Testis (tissue), 3 donors: ENCODE results near the gene CGNL1. TPM values are rescaled to one million over a fixed set of nuclear protein-coding genes. Genes with fewer than 3 reads are reported as not detected.

ENCODE experiments used
- DNase-seq: peaks from one replicate; pipeline ENCODE4 v3.0.0-alpha.2; 2019
- H3K27ac ChIP-seq, 2 donors: fragments of 200-600 bp; sonication (generic); one replicate each; pipeline ENCODE4 v1.5.1; 2019
- H3K27me3 ChIP-seq: fragments of 200-600 bp; sonication (generic); one replicate; pipeline ENCODE4 v1.5.1; 2019
- H3K36me3 ChIP-seq: fragments of 200-600 bp; sonication (generic); one replicate; pipeline ENCODE4 v1.5.1; 2017; ENCODE audit warnings: low read depth; ENCODE audit errors: missing control alignments
- H3K4me1 ChIP-seq: fragments of 200-600 bp; sonication (generic); one replicate; pipeline ENCODE4 v1.5.1; 2019
- H3K4me3 ChIP-seq, 2 donors: fragments of 200-600 bp; sonication (generic); one replicate each; pipeline ENCODE4 v1.5.1; 2017 to 2019
- H3K9me3 ChIP-seq: fragments of 200-600 bp; sonication (generic); one replicate; pipeline ENCODE4 v1.5.1; 2017
- POLR2A ChIP-seq: fragments of 450-650 bp; IDR thresholded peaks from one replicate; pipeline ENCODE4 v1.6.1; 2017; ENCODE audit warnings: antibody characterized with exemption, mild to moderate bottlenecking, moderate library complexity
- WGBS, 2 donors: methylation state at CpG; one replicate each; pipeline ENCODE4 v1.1.5; 2018; 5-methylcytosine and 5-hydroxymethylcytosine counted together
- intact Hi-C: fragments of 100-400 bp; cut with DNase I; formaldehyde crosslinking; loops from one replicate; pipeline ENCODE4 v1.15.1; 2023; ENCODE audit warnings: low total_unique reads
- polyA plus RNA-seq: library from polyadenylated mRNA; stranded (reverse); fragments of 350-450 nt; fragmentation: Illumina TruSeq; extraction: RNeasy Lipid Tissue Mini Kit (QIAGEN cat#74804); gene quantifications from one replicate; pipeline ENCODE4 v1.2.3, GENCODE V29; 2014; ENCODE audit warnings: low read depth, low replicate concordance; ENCODE audit not compliant: insufficient read depth
- total RNA-seq, 2 donors: library from RNA; depleted of rRNA; stranded (reverse); fragments of >200 nt; gene quantifications; one replicate each; pipeline ENCODE4 v1.2.3, GENCODE V29; 2016
- TF ChIP-seq, protein P1 (sequence below), 3 experiments: fragments of 450-650 bp in 2 of 3; fragments of 200-600 bp in 1 of 3; sonication (generic) in 1 of 3; IDR thresholded peaks; one replicate each; pipeline ENCODE4 v1.5.1; 2016 to 2019; ENCODE audit warnings: antibody characterized with exemption in 3 of 3, mild to moderate bottlenecking in 2 of 3, moderate library complexity in 1 of 3

CGNL1 gene
- total and polyA plus RNA-seq, 3 donors from 2014 or later = 21.0 to 40.2 (median 29.2) TPM

DNA sequence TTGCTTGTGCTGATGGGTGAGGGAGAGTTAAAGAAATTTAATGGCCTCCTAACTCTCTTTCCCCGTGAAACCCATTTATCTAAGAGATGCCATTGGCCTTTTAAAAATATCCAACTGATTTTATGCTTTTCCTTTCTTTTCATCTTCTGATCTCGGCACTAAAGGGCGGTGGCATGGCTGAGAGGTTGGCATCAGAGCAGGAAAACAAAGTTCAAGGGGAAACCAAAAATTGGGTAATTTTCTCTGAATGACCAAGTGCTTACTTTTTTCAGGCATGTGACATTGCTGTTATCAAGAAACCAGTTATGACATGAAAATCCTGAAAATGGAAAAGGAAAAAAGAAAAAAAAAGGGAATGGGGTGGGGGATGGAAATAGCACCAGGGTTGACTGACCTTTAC, 3.2 kb downstream of the CGNL1 start:
- intact Hi-C loops = no loop called here
- Histone ChIP-seq H3K9me3 (no peaks in the 10 kb centered on the region), H3K4me1 (peaks cover 32% of the 10 kb centered on the region), H3K27ac (no peak overlapping the region), H3K36me3 (no peaks in the 10 kb centered on the region), H3K4me3 (no peak overlapping the region), H3K27me3 (no peaks in the 10 kb centered on the region)
- TF ChIP-seq, protein P1, sequence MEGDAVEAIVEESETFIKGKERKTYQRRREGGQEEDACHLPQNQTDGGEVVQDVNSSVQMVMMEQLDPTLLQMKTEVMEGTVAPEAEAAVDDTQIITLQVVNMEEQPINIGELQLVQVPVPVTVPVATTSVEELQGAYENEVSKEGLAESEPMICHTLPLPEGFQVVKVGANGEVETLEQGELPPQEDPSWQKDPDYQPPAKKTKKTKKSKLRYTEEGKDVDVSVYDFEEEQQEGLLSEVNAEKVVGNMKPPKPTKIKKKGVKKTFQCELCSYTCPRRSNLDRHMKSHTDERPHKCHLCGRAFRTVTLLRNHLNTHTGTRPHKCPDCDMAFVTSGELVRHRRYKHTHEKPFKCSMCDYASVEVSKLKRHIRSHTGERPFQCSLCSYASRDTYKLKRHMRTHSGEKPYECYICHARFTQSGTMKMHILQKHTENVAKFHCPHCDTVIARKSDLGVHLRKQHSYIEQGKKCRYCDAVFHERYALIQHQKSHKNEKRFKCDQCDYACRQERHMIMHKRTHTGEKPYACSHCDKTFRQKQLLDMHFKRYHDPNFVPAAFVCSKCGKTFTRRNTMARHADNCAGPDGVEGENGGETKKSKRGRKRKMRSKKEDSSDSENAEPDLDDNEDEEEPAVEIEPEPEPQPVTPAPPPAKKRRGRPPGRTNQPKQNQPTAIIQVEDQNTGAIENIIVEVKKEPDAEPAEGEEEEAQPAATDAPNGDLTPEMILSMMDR (IDR thresholded peaks at IDR 0.05) = no peak
- TF ChIP-seq POLR2A = no peak
- no peak for DNase-seq
- WGBS, 2 donors = 59 to 73% methylated on average over 3 of the region's 3 CpGs

DNA sequence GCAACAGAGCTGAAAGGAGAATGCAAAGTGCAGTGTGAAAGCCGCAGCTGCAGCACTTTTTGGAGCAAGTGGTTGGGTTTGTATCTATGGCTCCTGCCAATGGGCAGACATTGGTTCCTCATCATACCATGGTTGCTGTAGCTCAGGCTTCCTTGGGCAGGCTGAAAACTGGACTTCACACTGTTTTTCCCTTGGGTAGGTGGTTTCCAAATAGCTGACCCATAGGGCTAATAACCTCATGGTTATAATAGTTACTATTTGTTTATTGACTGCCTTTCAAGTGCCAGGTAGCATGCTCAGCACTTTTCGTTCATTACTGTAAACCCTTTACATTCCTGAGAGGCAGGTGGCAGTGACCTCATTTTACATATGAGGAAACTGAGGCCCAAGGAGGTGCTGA, 4.5 kb downstream of the CGNL1 start:
- TF ChIP-seq, protein P1 (IDR thresholded peaks at IDR 0.05) = no peak
- TF ChIP-seq POLR2A = no peak
- H3K9me3 ChIP-seq = no peaks in the 10 kb centered on the region
- intact Hi-C loops = no loop called here
- 83 to 89% methylated on average over 2 of the region's 2 CpGs for WGBS, 2 donors
- no peak overlapping the region for H3K27ac ChIP-seq
- no peak for DNase-seq
- H3K36me3 ChIP-seq = no peaks in the 10 kb centered on the region
- H3K4me1 ChIP-seq = peaks cover 46% of the 10 kb centered on the region
- H3K4me3 ChIP-seq = no peak overlapping the region
- no peaks in the 10 kb centered on the region for H3K27me3 ChIP-seq

DNA sequence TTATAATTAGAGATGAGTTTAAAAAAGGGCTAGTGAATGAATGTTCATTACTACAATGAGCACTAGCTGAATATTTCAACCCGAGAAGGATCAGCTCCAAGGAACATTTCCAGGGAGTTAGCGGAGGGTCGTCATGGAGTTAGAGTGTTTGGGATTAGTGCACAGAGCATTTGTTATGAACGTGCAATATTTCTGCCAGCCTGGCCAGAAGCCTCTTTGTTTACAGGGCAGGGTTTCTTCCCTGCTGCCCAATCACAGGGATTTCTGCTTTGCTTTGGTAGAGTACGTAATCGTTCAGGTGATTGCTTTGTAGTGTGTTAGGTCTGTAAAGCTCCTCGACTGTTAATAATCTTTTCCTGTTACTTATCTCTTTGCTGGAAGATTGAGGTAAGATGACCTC, 5.9 kb downstream of the CGNL1 start:
- intact Hi-C loops = no loop called here
- Histone ChIP-seq H3K4me3 (no peak overlapping the region), H3K27me3 (no peaks in the 10 kb centered on the region), H3K36me3 (no peaks in the 10 kb centered on the region), H3K9me3 (no peaks in the 10 kb centered on the region), H3K4me1 (peaks cover 53% of the 10 kb centered on the region), H3K27ac (peak overlapping the region in 1 of 2 donors; percentile 66)
- 43 to 54% methylated on average over 7 of the region's 7 CpGs for WGBS, 2 donors
- TF ChIP-seq POLR2A = no peak
- TF ChIP-seq, protein P1 (IDR thresholded peaks at IDR 0.05) = no peak
- peak; percentile 36 for DNase-seq

DNA sequence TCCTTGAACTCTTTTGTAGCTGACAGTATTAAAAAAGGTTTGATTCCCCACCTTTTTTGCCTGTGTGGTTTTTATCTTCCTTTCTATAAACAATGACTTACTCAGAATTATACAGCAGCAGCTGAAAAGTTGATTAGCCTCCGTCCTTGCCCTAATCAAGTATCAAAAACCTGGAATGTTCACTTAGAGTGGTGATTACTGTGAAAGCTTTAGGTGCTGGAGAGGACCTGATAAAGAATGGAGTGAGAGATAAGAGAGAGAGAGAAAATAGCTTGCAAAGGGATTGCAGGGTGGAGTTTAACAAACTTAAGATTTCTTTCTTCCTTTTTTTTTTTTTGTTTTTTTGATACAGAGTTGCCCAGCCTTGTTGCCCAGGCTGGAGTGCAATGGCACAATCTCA, 6.7 kb downstream of the CGNL1 start:
- intact Hi-C loops = no loop called here
- H3K27ac ChIP-seq = peak overlapping the region in 1 of 2 donors; percentile 66
- TF ChIP-seq POLR2A = no peak
- TF ChIP-seq, protein P1 (IDR thresholded peaks at IDR 0.05) = no peak
- H3K27me3 ChIP-seq = no peaks in the 10 kb centered on the region
- H3K4me3 ChIP-seq = no peak overlapping the region
- DNase-seq = no peak
- no peaks in the 10 kb centered on the region for H3K9me3 ChIP-seq
- 27 to 43% methylated on average over 1 of the region's 1 CpG for WGBS, 2 donors
- H3K36me3 ChIP-seq = no peaks in the 10 kb centered on the region
- H3K4me1 ChIP-seq = peaks cover 49% of the 10 kb centered on the region

DNA sequence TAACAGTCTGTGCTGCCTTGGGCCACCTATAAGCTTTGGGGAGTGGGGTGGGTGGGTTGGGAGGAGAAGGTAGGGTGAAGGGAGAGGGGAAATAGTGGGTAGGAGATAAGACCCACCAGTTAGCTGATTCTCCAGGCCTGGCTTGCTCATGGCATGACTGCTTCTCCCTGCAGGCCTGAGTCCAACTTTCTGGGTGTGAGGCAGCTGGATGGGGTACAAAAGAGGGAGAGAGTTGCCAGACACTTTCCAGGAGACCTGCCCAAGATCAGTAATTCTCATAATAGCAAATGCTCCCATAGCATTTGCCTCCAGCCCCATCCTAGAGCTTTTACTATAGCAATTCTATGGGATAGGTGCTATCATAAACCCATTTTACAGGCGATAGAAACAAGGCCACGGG, 7.7 kb downstream of the CGNL1 start:
- Histone ChIP-seq H3K4me1 (peaks cover 55% of the 10 kb centered on the region), H3K9me3 (no peaks in the 10 kb centered on the region), H3K27me3 (no peaks in the 10 kb centered on the region), H3K27ac (peak overlapping the region; percentile 31 to 45), H3K4me3 (no peak overlapping the region), H3K36me3 (no peaks in the 10 kb centered on the region)
- TF ChIP-seq, protein P1 (IDR thresholded peaks at IDR 0.05) = no peak
- no peak for TF ChIP-seq POLR2A
- DNase-seq = no peak
- intact Hi-C loops = no loop called here
- WGBS, 2 donors = 77 to 81% methylated on average over 2 of the region's 2 CpGs
